ENCODE results near the gene PLA2G4B. TPM values are rescaled to one million over a fixed set of nuclear protein-coding genes. Genes with fewer than 3 reads are reported as not detected.

PLA2G4B gene
- total RNA-seq, 1 donor from 2014 or later: 6.9 TPM

DNA sequence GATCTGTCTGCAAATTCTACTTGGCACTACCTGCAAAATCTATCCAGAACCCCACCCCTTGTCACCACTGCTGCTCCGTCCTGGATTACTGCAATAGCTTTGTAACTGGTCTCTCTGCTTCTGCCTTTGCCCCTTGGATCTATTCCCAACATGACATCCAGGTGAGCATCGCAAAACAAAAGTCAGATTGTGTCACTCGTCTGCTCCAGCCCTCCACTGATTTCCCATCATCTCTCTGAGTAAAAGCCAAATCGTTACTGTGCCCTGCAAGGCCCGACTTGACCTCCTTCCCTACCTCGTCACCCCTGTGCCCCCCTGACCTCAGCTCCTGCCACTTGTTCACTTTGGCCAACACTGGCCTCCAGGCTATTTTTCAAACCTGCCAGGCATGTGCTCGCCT is 45.8 kb downstream of the PLA2G4B start:
- no peak for DNase-seq (ENCODE audit: extremely low spot score, unreplicated experiment)
- Mint-ChIP-seq H3K4me3 (ENCODE audit: unreplicated experiment) (no peak overlapping the region), H3K27ac (ENCODE audit: unreplicated experiment) (no peak overlapping the region)

GRCh38 chr15:41885321-41885720 is 46.7 kb downstream of the PLA2G4B start:
- no peaks in the 10 kb centered on the region for H3K36me3 Mint-ChIP-seq (ENCODE audit: unreplicated experiment)
- peak overlapping the region; percentile 35 for H3K27ac Mint-ChIP-seq (ENCODE audit: unreplicated experiment)
- peaks cover 11% of the 10 kb centered on the region for H3K4me1 Mint-ChIP-seq (ENCODE audit: unreplicated experiment)
- no peaks in the 10 kb centered on the region for H3K9me3 Mint-ChIP-seq (ENCODE audit: unreplicated experiment)
- no peak for DNase-seq (ENCODE audit: extremely low spot score, unreplicated experiment)
- no peaks in the 10 kb centered on the region for H3K27me3 Mint-ChIP-seq (ENCODE audit: unreplicated experiment)
- no peak overlapping the region for H3K4me3 Mint-ChIP-seq (ENCODE audit: unreplicated experiment)
- no peak for TF ChIP-seq CTCF (IDR thresholded peaks at IDR 0.05)

More for the DNA sequence above, 45.8 kb downstream of the PLA2G4B start:
- no peak for TF ChIP-seq CTCF (IDR thresholded peaks at IDR 0.05)
- H3K27me3 Mint-ChIP-seq (ENCODE audit: unreplicated experiment): no peaks in the 10 kb centered on the region
- no peaks in the 10 kb centered on the region for H3K9me3 Mint-ChIP-seq (ENCODE audit: unreplicated experiment)
- H3K4me1 Mint-ChIP-seq (ENCODE audit: unreplicated experiment): peaks cover 11% of the 10 kb centered on the region
- no peaks in the 10 kb centered on the region for H3K36me3 Mint-ChIP-seq (ENCODE audit: unreplicated experiment)

GRCh38 chr15:41885841-41886240 is 47.2 kb downstream of the PLA2G4B start:
- no peak overlapping the region for H3K27ac Mint-ChIP-seq (ENCODE audit: unreplicated experiment)
- H3K27me3 Mint-ChIP-seq (ENCODE audit: unreplicated experiment): no peaks in the 10 kb centered on the region
- no peak for TF ChIP-seq CTCF (IDR thresholded peaks at IDR 0.05)
- DNase-seq (ENCODE audit: extremely low spot score, unreplicated experiment): no peak
- no peak overlapping the region for H3K4me3 Mint-ChIP-seq (ENCODE audit: unreplicated experiment)
- H3K9me3 Mint-ChIP-seq (ENCODE audit: unreplicated experiment): no peaks in the 10 kb centered on the region
- peaks cover 11% of the 10 kb centered on the region for H3K4me1 Mint-ChIP-seq (ENCODE audit: unreplicated experiment)
- no peaks in the 10 kb centered on the region for H3K36me3 Mint-ChIP-seq (ENCODE audit: unreplicated experiment)

GRCh38 chr15:41886741-41887140 is 48.1 kb downstream of the PLA2G4B start:
- DNase-seq (ENCODE audit: extremely low spot score, unreplicated experiment): no peak
- H3K4me1 Mint-ChIP-seq (ENCODE audit: unreplicated experiment): peaks cover 11% of the 10 kb centered on the region
- no peaks in the 10 kb centered on the region for H3K36me3 Mint-ChIP-seq (ENCODE audit: unreplicated experiment)
- no peaks in the 10 kb centered on the region for H3K27me3 Mint-ChIP-seq (ENCODE audit: unreplicated experiment)
- no peaks in the 10 kb centered on the region for H3K9me3 Mint-ChIP-seq (ENCODE audit: unreplicated experiment)
- H3K4me3 Mint-ChIP-seq (ENCODE audit: unreplicated experiment): no peak overlapping the region
- H3K27ac Mint-ChIP-seq (ENCODE audit: unreplicated experiment): no peak overlapping the region
- no peak for TF ChIP-seq CTCF (IDR thresholded peaks at IDR 0.05)

- no peak for DNase-seq (ENCODE audit: extremely low spot score, unreplicated experiment)
- Mint-ChIP-seq H3K36me3 (ENCODE audit: unreplicated experiment) (no peaks in the 10 kb centered on the region), H3K4me3 (ENCODE audit: unreplicated experiment) (no peak overlapping the region), H3K9me3 (ENCODE audit: unreplicated experiment) (no peaks in the 10 kb centered on the region), H3K4me1 (ENCODE audit: unreplicated experiment) (peaks cover 11% of the 10 kb centered on the region), H3K27ac (ENCODE audit: unreplicated experiment) (no peak overlapping the region), H3K27me3 (ENCODE audit: unreplicated experiment) (no peaks in the 10 kb centered on the region)
- TF ChIP-seq CTCF (IDR thresholded peaks at IDR 0.05): no peak
These were observed 48.5 kb downstream of the PLA2G4B start for GRCh38 chr15:41887161-41887560.
